GM19468 (cell line): Measurements from ENCODE around the gene CLTCL1.
"Not testable (repeated sequence)": the region's sequence is repeated elsewhere in the genome, so short reads cannot be mapped to it uniquely, and the experiment has no call there.

ENCODE experiments used
- ATAC-seq: cut with Tn5 transposase; IDR thresholded peaks from one replicate; pipeline ENCODE4 v1.9.1; 2021; ENCODE audit warnings: mild to moderate bottlenecking, moderate library complexity, moderate number of reproducible peaks; ENCODE audit not compliant: unreplicated experiment; ENCODE audit errors: extremely low read depth

Gene CLTCL1

DNA sequence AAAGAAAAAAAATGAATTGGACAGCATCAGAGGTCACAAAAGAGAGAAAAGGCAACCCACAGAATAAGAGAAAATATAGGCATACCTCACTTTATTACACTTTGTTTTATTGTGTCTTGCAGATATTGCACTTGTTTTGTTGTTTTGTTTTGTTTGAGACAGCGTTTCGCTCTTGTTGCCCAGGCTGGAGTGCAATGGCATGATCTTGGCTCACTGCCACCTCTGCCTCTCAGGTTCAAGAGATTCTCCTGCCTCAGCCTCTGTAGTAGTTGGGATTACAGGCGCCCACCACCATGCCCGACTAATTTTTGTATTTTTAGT lies 32.6 kb downstream of the CLTCL1 start:
- ATAC-seq: not testable (repeated sequence)

DNA sequence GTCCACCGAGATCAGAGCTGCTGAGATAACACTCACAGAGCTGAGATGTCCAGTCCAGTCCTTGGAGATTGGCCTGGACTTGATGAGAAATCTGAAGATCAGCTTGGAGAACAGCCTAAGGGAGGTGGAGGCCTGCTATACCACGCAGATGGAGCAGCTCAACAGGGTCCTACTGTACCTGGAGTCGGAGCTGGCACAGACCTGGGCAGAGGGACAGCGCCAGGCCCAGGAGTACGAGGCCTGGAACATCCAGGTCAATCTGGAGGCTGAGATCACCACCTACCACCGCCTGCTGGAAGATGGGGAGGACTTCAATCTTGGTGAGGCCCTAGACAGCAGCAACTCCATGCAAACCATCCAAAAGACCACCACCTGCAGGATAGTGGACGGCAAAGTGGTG lies 33.1 kb downstream of the CLTCL1 start:
- no peak for ATAC-seq

DNA sequence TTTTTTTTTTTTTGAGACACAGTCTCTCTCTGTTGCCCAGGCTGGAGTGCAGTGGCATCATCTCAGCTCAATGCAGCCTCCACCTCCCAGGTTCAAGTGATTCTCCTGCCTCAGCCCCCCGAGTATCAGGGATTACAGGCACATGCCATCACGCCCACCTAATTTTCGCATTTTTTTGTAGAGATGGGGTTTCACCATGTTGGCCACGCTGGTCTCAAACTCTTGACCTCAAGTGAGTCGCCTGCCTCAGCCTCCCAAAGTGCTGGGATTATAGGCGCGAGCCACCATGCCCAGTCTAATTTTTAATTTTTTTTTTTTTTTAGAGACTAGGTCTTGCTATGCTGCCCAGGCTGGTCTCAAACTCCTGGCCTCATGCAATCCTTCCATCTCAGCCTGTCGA lies 35.2 kb downstream of the CLTCL1 start:
- ATAC-seq: not testable (repeated sequence)

DNA sequence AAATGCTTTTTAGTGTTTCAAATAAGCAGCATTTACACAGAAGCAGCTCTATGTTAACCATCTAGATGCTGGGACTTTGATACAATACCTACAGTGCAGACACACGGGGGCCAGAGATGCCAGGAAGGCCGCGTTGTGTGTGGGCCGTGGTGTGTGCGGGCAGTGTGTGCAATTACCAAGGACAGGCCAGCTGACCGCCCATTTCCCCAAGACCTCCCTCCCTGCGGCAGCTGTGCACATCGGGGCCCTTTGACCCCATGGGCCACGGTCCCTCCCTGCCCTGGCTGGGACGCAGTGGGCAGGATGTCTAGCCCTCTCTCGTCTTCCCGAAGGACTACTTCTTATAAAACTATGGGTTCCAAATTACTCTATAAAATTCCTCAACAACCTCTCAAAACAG lies 38.4 kb downstream of the CLTCL1 start:
- ATAC-seq: no peak

DNA sequence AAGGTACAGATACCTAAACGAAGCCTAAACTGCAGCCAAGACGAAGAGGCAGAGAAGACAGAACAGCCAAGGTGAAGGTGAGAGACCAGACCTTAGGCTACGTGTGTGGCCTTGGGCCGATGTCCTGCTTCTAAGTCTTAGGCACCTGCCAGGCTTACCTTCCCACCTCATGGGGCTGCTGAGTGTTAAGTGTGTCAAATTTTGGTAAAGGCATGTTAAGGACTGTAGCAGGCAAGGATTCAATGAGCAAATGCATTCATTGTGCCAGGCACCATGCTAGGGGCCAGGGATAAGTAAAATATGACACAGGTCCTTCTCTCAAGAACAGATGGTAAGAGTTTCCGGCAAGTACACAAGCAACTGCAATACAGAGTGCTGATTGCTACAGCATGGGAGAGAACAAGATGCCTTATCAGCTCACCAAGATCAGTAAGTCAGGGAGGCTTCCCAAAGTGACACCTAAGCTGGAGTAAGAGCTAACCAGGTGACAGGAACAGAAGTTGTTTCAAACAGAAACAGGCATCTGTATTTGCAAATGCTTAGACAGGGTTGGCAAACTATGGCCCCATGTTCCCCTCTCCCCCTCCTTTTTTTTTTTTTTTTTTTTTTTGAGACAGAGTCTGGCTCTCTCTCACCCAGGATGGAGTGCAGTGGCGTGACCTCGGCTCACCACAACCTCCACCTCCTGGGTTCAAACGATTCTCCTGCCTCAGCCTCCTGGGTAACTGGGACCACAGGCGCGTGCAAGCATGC lies 46.7 kb downstream of the CLTCL1 start:
- no peak for ATAC-seq

DNA sequence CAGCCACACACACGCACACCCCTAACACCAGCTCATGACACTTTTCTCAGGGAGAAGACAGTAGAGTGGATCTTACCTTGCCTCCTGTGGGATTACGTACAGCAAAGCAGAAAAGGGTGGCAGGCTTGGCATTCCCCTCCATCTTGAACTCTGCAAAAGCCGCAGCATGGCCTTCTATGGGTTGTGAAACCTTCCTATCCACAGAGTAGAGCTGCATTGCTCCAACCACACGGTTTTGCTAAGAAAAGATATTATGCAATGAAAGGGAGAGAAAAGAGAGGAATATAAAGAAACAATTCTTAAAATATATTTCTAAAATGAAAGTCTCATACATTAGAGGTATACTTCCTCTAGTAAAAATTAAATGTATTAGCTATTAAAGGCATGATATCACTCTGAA lies 48.8 kb downstream of the CLTCL1 start:
- no peak for ATAC-seq

DNA sequence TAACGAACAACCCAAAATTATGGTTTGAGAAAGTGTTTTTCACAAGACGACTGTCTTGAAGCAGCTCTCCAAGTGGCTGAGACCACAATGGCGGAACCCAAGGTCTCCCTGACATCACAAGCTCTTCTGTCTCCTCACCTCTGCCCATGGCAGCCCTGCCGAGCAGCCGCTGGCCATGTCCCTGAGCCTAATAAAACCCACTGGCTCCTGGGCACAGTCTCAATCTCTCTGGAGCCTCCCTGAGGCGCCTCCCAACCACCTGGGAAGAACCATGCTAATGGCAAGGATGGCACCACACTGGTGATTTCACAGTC lies 50.0 kb downstream of the CLTCL1 start:
- ATAC-seq: no peak

DNA sequence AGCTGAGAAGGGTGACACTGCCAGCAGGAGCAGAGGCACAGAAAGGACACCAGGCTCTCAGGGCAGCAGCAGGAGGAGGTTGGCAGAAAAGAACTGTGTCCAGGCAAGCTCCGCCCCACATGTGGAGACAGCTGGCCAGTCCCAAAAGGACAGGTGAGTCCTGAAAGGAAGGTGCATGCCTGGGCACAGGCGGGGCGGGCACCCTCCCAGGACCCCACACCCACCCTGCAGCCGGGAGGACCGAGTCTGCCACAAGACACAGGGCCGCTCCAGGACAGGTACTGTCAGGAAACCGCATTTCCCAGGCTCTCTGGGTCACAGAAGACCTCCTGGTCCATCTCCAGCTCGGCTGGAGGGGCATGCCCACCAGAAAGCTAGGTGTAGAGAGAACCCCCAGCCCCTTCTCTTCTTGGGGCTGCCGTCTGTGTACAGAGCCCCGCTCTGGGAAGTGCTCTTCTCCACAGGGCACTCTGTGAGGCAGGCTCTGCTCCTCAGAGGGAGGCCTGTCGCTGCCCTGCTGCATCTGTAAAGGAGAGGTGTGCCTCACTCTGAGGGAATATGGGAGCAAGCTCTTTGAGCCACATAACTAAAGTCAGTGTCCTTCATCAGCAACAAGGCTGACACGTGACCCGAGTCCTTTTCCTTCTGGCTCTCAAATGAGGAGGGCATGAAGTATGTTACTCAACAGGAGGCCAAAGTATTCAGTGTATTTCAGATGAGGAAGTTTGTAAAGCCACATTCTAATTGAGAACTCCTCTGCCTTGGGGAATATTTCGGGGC lies 50.5 kb downstream of the CLTCL1 start:
- ATAC-seq: no peak

DNA sequence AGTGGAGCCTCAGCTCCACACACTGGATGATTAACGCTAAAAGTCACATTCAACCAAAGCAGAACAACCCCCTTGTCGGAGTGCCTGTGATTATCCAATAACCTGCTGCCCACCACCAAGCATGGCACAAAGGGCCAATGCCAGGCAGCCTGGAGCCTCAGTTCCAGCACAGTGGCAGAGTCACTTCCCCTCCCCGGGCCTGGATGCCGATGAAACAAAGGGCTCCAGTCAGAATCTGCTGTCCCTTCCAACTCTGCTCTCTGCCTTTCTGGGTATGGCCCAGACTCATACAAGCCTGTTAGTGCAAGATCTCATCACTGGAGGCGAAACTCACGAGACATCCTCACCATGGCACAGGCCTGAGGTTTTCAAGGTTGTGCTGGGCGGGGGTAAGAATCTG lies 52.1 kb downstream of the CLTCL1 start:
- ATAC-seq: no peak

DNA sequence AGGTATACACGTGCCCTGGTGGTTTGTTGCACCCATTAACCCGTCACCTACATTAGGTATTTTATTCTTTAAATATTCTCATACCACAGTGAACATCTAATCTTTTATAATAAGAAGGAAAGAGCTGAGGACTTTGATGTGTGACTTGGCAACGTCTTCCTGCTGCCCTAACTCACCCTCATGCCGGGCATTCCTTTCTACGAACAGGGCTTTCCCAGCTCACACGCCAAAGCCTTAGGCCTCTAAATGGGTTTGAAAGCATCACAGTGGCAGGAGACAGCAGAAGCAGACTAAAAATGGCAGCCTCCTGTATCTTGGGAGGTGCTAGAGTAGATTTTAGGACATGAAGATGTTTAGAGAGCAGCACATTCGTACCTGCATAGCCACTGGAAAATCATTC lies 52.6 kb downstream of the CLTCL1 start:
- no peak for ATAC-seq

DNA sequence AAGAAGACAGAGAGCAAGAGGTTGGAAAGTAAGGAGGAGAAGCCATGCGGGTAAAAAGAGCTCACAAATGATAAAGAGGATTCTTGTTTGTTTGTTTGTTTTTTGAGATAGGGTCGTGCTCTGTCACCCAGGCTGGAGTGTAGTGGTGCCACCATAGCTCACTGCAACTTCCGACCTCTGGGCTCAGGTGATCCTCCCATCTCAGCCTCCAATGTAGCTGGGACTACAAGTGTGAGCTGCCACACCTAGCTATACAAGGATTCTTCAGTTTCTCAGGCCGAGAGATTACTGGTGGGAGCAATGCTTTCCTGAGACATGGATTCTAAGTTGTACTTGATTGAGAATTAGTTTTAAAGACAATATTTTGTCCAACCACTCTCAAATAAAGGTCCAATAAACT lies 55.6 kb downstream of the CLTCL1 start:
- no peak for ATAC-seq

DNA sequence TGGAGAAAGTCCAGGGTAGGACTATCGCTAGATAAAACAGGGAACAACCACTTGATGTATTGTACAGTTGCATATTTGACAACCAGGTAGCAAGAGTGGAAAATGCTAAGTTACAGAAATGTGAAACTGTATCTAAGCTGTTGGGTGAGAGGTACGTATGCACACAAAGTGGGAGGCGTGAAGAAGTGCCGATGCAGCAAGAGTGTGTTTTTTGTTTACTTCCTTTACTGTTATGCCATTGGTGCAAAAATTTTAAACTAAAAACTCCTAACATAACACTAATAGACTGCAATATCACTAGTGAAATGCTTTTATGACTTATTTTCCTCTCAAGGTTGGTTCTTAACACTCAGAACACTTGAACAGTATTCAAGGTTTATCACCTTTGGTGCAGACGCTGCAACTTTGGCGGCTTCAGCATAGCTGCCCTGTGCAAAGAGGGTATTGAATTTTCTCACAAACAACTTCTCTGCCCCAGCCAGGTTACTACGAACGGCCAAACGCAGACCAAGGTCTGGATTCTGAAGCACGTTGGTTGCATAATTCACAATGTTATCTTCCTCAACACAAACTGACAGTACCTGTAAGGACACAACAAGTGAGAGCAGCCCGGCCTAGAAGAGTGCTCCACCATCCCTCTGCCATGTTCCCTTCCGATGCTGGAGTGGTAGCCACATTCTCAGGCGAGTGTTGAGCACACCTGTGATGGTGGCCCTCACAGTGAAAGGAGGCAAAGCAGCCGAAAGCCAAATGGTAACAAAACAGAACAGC lies 57.2 kb downstream of the CLTCL1 start:
- ATAC-seq: no peak

DNA sequence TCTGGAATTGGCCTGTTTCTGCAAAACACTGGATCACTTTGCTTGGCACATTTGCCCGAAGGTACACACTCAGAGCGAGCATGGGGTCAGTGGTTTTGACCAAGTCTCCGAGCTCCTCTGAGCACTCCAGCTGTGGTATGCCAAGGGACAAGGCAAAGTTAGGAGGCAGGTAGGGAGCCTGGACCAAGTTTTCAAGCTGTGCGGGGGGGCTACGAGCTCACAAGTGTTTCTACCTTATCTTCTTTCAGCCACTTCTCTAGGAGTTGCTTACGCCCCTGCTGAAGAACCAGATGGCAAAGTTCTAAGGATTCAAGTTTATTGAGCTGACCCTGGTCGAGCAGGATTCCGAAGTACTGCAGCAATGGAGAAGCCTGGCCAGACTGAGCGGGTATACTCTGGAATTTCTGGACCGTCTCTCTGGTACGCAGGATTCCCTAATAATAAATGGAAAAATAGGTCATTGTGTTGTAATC lies 58.3 kb downstream of the CLTCL1 start:
- no peak for ATAC-seq

DNA sequence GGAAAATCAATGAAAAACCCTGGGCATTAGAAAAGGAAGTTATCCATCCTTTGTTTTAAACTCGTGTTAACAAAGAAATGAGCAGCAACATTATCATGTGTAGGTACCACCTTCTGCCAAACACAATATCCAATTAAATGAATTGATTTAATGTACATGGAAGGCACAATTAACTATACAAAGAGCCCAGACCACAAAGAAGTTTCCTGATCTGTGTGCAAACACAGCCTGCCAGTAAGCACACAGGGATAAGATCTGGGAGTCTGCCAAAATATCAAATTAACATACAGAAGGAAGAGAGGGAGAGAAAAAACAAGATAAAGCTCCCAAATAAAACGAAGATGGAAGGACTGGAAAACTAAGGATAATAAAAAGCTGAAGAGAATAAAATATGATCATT lies 58.9 kb downstream of the CLTCL1 start:
- ATAC-seq: no peak

DNA sequence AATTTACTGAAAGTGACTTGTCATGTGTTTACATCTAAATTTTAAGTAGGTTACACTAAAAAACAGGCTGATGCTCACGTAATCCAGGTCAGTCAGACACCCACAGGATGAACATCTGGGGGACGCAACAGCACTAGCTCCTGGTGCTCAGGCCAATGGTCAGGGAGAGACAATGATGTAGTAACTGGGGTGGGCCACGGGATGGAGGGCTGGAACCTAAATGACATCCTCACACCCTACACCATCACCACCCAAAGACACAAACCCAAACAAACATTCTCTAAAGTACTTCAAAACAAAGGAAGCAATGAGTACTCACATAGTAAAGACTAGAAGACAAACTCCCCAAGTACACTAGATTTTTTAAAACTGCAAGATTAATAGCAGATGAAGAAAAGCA lies 59.5 kb downstream of the CLTCL1 start:
- no peak for ATAC-seq

DNA sequence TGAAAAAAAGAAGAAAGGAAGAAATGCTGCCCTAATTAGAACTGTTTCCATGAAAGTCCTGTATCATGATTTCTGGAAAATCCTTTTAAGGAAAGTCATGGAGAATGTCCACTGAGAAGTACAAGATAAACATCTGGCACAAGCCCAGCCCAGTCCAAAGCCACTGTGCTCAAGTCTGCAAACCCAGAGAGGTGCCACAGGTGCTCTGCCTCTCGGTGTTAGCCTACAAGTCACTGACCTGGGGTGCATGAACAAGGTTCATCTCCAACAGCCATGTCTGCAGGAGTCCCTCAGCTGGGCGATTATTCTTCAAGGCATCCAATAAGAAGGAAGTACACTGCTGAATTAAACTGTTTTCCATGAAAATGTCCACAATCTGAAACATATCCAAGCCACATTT lies 61.9 kb downstream of the CLTCL1 start:
- no peak for ATAC-seq

DNA sequence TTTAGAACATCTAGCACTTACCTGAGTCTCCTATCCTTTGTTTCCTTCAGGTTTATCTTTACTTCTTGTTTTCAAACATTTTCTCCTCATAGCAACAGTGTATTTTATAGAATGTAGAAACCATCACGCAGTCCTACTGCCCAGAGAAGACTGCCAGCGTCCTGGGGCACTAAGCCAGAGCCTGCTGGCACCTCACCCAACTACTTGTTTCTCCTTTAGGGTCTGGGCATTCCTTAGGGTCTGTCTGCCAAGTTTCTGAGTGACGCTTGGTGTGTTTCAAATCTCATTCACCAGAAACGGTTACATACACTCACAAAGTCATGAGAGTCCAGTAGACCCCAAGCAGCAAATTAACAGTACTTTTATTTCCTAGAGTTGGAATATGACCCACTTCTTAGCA lies 63.3 kb downstream of the CLTCL1 start:
- no peak for ATAC-seq

DNA sequence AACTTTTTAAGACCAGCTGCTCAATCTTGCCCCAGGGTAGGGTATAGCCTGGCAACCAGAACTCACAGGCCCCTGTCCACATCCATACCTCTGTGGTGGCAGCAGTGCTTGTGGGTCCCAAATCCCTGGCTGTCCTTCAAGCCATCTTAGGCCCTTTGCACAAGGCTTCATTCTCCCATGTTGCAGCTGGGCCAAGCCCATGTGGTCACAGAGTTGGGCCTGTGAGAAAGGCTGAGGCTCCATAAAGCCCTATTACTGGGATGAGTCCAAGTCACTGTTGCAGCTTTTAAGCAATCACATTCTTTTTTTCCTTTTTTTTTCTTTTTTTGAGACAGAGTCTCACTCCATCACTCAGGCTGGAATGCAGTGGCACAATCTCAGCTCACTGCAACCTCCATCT lies 65.1 kb downstream of the CLTCL1 start:
- no peak for ATAC-seq

DNA sequence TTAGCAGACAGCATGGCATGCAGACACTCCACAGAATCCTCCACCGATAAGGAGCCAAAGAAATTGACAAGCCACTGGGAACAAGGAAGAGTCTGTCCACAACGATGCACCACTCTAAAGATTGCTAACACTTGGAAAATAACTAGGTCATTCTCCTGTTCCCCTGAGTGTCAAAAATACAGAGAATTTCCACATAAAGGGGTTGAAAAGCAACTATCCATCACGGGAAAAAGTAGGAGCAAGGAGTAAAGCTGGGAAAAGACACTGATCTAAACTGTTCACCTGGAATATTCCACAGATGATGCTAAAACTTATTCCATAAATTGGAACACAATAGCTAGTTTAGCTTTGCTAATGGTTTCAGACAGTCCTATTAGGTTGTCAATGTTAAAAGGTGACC lies 66.0 kb downstream of the CLTCL1 start:
- no peak for ATAC-seq

DNA sequence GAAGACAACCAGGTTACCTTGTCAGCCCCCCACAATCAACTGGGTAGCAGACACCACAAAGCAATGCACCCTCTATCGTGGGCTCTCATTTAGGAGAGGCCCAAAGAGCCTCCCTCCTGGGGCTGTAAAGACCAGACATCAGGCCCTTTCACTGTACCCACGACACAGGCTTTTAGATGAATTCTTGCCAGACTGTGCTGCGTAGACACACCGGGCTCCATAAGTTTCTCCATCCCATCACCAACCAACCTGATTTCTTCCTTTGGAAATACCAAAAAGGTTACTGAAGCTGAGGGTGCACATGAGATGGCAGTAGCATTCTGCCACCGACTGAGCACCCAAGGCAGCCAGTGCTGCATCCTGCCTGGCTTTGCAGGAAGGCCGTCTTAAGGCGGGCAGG lies 66.5 kb downstream of the CLTCL1 start:
- ATAC-seq: no peak

DNA sequence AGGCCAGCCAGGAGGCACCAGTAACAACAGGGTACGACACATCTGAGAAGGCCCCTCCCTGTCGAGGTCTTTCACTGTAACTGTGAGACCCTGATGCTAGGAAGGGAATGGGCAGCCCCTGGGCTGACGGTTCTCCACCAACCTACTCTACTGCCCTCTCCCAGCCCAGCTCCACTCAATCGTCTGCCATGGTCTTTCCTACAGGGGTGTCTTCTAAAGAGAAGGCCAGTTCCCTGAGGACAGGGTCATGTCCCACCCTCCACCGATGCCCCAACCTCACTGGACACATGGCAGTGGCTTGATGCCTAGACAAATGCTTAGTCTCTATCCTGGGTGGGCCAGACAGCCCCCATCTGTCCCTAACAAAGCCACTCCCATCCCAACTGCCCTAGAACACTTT lies 67.0 kb downstream of the CLTCL1 start:
- ATAC-seq: no peak
